Calu3 (cell line): ENCODE data around the gene LAMB4. TPM values are rescaled to one million over a fixed set of nuclear protein-coding genes. Genes with fewer than 3 reads are reported as not detected.

Experiments used
- BruUV-seq: library from RNA; stranded (reverse); fragments of 400-500 nt; replicated peaks from 2 replicates; lab custom pipeline; 2021; lab: Mats Ljungman, UMichigan
- CTCF ChIA-PET: fragments of 300-600 bp; sonication (Branson Sonifier 250); formaldehyde crosslinking; loops from one replicate; lab custom pipeline; 2022; ENCODE audit warnings: antibody characterized with exemption; lab: Charles Lee
- DNase-seq: peaks from one replicate; pipeline ENCODE4 v3.0.0; 2022
- H3K27ac Mint-ChIP-seq: one replicate; pipeline ENCODE4 v1.8.0; 2022; ENCODE audit warnings: mixed read lengths; ENCODE audit not compliant: unreplicated experiment
- H3K27me3 Mint-ChIP-seq: one replicate; pipeline ENCODE4 v1.8.0; 2022; ENCODE audit warnings: mixed read lengths; ENCODE audit not compliant: unreplicated experiment
- H3K36me3 Mint-ChIP-seq: one replicate; pipeline ENCODE4 v1.8.0; 2022; ENCODE audit warnings: mild to moderate bottlenecking, moderate library complexity, mixed read lengths; ENCODE audit not compliant: insufficient read depth, unreplicated experiment
- H3K4me1 Mint-ChIP-seq: one replicate; pipeline ENCODE4 v1.8.0; 2022; ENCODE audit warnings: mild to moderate bottlenecking, low read depth, mixed read lengths; ENCODE audit not compliant: unreplicated experiment
- H3K4me3 Mint-ChIP-seq: one replicate; pipeline ENCODE4 v1.8.0; 2022; ENCODE audit warnings: mild to moderate bottlenecking, low read depth, moderate library complexity, mixed read lengths; ENCODE audit not compliant: unreplicated experiment
- H3K9me3 Mint-ChIP-seq: one replicate; pipeline ENCODE4 v1.8.0; 2022; ENCODE audit warnings: low read depth, mixed read lengths; ENCODE audit not compliant: unreplicated experiment
- CTCF ChIP-seq: fragments of 200-600 bp; IDR thresholded peaks from one replicate; pipeline ENCODE4 v1.8.0; 2022; ENCODE audit warnings: antibody characterized with exemption; ENCODE audit not compliant: unreplicated experiment
- intact Hi-C: fragments of 100-400 bp; cut with micrococcal nuclease; formaldehyde crosslinking; loops from one replicate; pipeline ENCODE4 v1.10.0; 2022; ENCODE audit not compliant: unreplicated experiment
- total RNA-seq: library from RNA; stranded (reverse); gene quantifications from 2 replicates; pipeline ENCODE4 v1.2.3, GENCODE V29; 2022

LAMB4 gene
- total RNA-seq, 1 experiment from 2014 or later: not detected

DNA sequence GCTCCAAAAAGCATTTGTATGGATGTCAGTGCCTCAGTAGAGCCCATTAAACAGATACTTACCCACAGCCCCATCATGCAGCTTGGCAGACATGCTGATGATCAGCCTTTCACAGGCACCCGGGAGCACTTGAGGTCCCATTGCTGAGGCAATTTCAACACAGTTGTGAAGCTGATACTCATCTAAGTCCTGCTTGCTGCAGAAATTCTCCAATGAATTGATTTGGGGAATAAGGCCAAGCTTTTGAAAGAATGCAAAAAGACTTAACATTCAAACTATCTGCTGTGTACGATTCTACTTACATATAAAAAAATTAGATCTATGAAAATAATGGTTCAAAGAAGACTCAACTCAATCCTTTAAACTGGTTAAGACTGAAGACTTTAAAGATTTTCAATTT lies 60.5 kb downstream of the LAMB4 start:
- DNase-seq: no peak
- Mint-ChIP-seq H3K4me3 (no peak overlapping the region), H3K9me3 (no peaks in the 10 kb centered on the region), H3K27me3 (no peaks in the 10 kb centered on the region), H3K4me1 (no peaks in the 10 kb centered on the region), H3K27ac (no peak overlapping the region), H3K36me3 (no peaks in the 10 kb centered on the region)
- intact Hi-C loops: no loop called here
- BruUV-seq: no TSS peak
- CTCF ChIA-PET: no interaction called here
- TF ChIP-seq CTCF: no peak

- H3K27me3 Mint-ChIP-seq: no peaks in the 10 kb centered on the region
- DNase-seq: no peak
- no peak for TF ChIP-seq CTCF
- no TSS peak for BruUV-seq
- no peaks in the 10 kb centered on the region for H3K9me3 Mint-ChIP-seq
- no peak overlapping the region for H3K27ac Mint-ChIP-seq
- H3K4me1 Mint-ChIP-seq: no peaks in the 10 kb centered on the region
- no peaks in the 10 kb centered on the region for H3K36me3 Mint-ChIP-seq
- CTCF ChIA-PET: interaction anchor here (0.6 kb wide), 1 partner anchor 24 kb away, joined by 3 read pairs; no protein-coding TSS in a partner anchor
- intact Hi-C loops: no loop called here
- no peak overlapping the region for H3K4me3 Mint-ChIP-seq
Observed at GRCh38 chr7:108067844-108068243, 62.3 kb downstream of the LAMB4 start.

DNA sequence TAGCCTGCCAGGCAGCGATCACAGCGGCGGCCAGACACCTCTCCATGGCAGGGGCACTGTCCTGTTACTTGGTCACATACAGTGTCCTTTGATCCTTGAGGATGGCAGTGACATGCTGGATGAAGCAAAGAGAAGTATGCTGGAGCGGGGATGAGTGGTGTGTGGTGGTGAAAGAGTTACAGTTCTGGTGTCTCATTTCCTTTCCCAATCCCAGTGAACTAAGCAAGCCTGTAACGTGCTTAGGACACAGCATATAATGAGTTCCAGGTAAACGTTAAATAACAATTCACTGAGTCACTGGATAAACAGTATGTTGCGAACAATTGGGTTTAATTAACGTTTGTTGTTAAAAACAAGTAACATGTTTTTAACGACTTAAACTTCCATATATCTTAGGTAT lies 63.7 kb downstream of the LAMB4 start:
- no peaks in the 10 kb centered on the region for H3K4me1 Mint-ChIP-seq
- H3K36me3 Mint-ChIP-seq: no peaks in the 10 kb centered on the region
- no peak overlapping the region for H3K27ac Mint-ChIP-seq
- intact Hi-C loops: no loop called here
- no peak overlapping the region for H3K4me3 Mint-ChIP-seq
- CTCF ChIA-PET: no interaction called here
- H3K9me3 Mint-ChIP-seq: no peaks in the 10 kb centered on the region
- no peak for DNase-seq
- no peaks in the 10 kb centered on the region for H3K27me3 Mint-ChIP-seq
- TF ChIP-seq CTCF: no peak
- BruUV-seq: no TSS peak

GRCh38 chr7:108063520-108063933 lies 66.6 kb downstream of the LAMB4 start:
- CTCF ChIA-PET: no interaction called here
- BruUV-seq: no TSS peak
- Mint-ChIP-seq H3K4me3 (no peak overlapping the region), H3K27me3 (no peaks in the 10 kb centered on the region), H3K36me3 (no peaks in the 10 kb centered on the region), H3K27ac (no peak overlapping the region), H3K4me1 (no peaks in the 10 kb centered on the region), H3K9me3 (no peaks in the 10 kb centered on the region)
- no peak for DNase-seq
- no peak for TF ChIP-seq CTCF
- intact Hi-C loops: no loop called here
